ENCODE data around the gene HOXC10. TPM values are rescaled to one million over a fixed set of nuclear protein-coding genes. Genes with fewer than 3 reads are reported as not detected.

The HOXC10 gene
- total RNA-seq, 1 donor from 2014 or later = not detected

DNA sequence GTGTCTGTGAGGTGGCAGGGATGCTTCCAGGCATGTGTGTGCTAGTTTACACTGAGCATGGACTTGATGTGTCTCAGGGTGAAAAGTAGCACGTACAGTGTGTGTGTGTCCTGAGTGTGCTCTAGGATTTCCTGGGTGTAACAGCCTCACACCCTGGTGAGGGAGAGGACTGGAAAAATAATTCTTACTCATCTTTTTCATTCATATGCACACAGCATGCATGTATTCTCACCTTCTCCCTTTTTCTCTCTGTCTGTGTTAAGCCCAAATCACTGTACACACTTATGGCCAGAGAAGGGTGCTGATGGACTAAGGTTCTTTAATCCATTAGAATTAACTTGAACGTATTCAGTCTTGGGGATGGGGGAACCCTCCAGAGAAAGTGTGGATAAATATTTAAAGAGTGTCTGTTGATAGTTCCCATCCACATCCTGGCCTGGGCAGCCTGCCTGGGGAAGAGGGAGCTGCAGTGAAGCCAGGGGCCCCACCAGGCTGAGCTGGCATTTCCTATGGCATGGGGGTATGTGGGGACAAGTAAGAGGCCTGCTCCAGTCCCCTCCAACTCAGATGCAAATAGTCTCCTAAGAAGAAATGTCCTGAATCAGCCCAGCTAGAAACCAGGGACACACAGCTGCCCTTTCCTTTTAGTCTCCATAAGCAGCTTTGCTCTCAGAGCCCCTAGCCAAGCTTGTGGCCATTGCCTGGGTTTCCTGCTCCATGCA is 22.8 kb downstream of the HOXC10 start:
- Mint-ChIP-seq H3K9me3 (ENCODE audit: unreplicated experiment) (peaks cover 10% of the 10 kb centered on the region), H3K4me3 (ENCODE audit: unreplicated experiment) (no peak overlapping the region), H3K27me3 (ENCODE audit: low read depth, unreplicated experiment) (peaks cover 90% of the 10 kb centered on the region), H3K36me3 (ENCODE audit: low read depth, unreplicated experiment) (peaks cover 2% of the 10 kb centered on the region), H3K4me1 (ENCODE audit: low read depth, unreplicated experiment) (no peaks in the 10 kb centered on the region), H3K27ac (ENCODE audit: unreplicated experiment) (no peak overlapping the region)
- no peaks in the 10 kb centered on the region for H4K20me1 ChIP-seq (ENCODE audit: insufficient read depth, low read length)
- H3K9ac ChIP-seq (ENCODE audit: low read length) = no peak overlapping the region
- H3K79me2 ChIP-seq (ENCODE audit: insufficient read depth, low read length) = no peaks in the 10 kb centered on the region
- H3K4me3 ChIP-seq (ENCODE audit: insufficient read depth, low read depth, low read length) = no peak overlapping the region
- H3K27ac ChIP-seq (ENCODE audit: low read depth, low read length) = no peak overlapping the region
- no peak overlapping the region for H2AFZ ChIP-seq (ENCODE audit: low read depth, low read length)
- FAIRE-seq (no peak), DNase-seq (ENCODE audit: low read depth) (no peak)
- H3K4me1 ChIP-seq (ENCODE audit: insufficient read depth, low read length) = peaks cover 5% of the 10 kb centered on the region
- H3K36me3 ChIP-seq (ENCODE audit: insufficient read depth, low read length) = no peaks in the 10 kb centered on the region
- no peaks in the 10 kb centered on the region for H3K9me3 ChIP-seq (ENCODE audit: insufficient read depth, low read depth, low read length)
- no peak overlapping the region for H3K4me2 ChIP-seq (ENCODE audit: low read length)
- H3K27me3 ChIP-seq (ENCODE audit: insufficient read depth, low read length) = peaks cover 90% of the 10 kb centered on the region
- TF ChIP-seq, protein P1, sequence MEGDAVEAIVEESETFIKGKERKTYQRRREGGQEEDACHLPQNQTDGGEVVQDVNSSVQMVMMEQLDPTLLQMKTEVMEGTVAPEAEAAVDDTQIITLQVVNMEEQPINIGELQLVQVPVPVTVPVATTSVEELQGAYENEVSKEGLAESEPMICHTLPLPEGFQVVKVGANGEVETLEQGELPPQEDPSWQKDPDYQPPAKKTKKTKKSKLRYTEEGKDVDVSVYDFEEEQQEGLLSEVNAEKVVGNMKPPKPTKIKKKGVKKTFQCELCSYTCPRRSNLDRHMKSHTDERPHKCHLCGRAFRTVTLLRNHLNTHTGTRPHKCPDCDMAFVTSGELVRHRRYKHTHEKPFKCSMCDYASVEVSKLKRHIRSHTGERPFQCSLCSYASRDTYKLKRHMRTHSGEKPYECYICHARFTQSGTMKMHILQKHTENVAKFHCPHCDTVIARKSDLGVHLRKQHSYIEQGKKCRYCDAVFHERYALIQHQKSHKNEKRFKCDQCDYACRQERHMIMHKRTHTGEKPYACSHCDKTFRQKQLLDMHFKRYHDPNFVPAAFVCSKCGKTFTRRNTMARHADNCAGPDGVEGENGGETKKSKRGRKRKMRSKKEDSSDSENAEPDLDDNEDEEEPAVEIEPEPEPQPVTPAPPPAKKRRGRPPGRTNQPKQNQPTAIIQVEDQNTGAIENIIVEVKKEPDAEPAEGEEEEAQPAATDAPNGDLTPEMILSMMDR (IDR thresholded peaks at IDR 0.05; ENCODE audit: insufficient read depth, low read depth, low read length) = no peak
- no peak for TF ChIP-seq EZH2 (IDR thresholded peaks at IDR 0.05; ENCODE audit: insufficient read depth, low read length)

DNA sequence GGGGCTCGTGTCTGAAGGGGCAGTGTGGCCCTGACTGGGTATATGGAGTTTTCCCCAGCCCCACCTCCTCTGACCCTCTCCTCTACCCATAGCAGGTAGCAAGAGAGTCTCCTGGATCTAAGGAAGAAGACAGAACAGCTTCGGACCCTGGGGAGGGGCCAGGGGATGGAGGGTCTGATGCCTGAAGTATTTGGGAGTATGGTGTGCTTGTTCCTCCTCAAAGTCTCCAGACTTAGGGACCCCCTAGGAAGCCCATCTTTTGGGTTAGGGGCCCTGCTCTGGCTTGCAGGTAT is 23.3 kb downstream of the HOXC10 start:
- Histone ChIP-seq H3K27me3 (ENCODE audit: insufficient read depth, low read length) (peaks cover 90% of the 10 kb centered on the region), H2AFZ (ENCODE audit: low read depth, low read length) (no peak overlapping the region), H3K4me3 (ENCODE audit: insufficient read depth, low read depth, low read length) (no peak overlapping the region), H3K9ac (ENCODE audit: low read length) (no peak overlapping the region), H3K27ac (ENCODE audit: low read depth, low read length) (no peak overlapping the region), H3K4me2 (ENCODE audit: low read length) (no peak overlapping the region), H4K20me1 (ENCODE audit: insufficient read depth, low read length) (no peaks in the 10 kb centered on the region), H3K79me2 (ENCODE audit: insufficient read depth, low read length) (no peaks in the 10 kb centered on the region), H3K4me1 (ENCODE audit: insufficient read depth, low read length) (peaks cover 5% of the 10 kb centered on the region), H3K9me3 (ENCODE audit: insufficient read depth, low read depth, low read length) (no peaks in the 10 kb centered on the region), H3K36me3 (ENCODE audit: insufficient read depth, low read length) (no peaks in the 10 kb centered on the region)
- no peak for TF ChIP-seq EZH2 (IDR thresholded peaks at IDR 0.05; ENCODE audit: insufficient read depth, low read length)
- TF ChIP-seq, protein P1 (IDR thresholded peaks at IDR 0.05; ENCODE audit: insufficient read depth, low read depth, low read length) = no peak
- FAIRE-seq (no peak), DNase-seq (ENCODE audit: low read depth) (no peak)
- peaks cover 2% of the 10 kb centered on the region for H3K36me3 Mint-ChIP-seq (ENCODE audit: low read depth, unreplicated experiment)
- H3K27me3 Mint-ChIP-seq (ENCODE audit: low read depth, unreplicated experiment) = peaks cover 90% of the 10 kb centered on the region
- peaks cover 10% of the 10 kb centered on the region for H3K9me3 Mint-ChIP-seq (ENCODE audit: unreplicated experiment)
- H3K27ac Mint-ChIP-seq (ENCODE audit: unreplicated experiment) = no peak overlapping the region
- H3K4me3 Mint-ChIP-seq (ENCODE audit: unreplicated experiment) = no peak overlapping the region
- no peaks in the 10 kb centered on the region for H3K4me1 Mint-ChIP-seq (ENCODE audit: low read depth, unreplicated experiment)

Measured in astrocyte (in vitro differentiated cells and primary cell).